GM19397 (cell line): Measurements from ENCODE around the gene CASTOR1.

Experiments
- ATAC-seq: cut with Tn5 transposase; IDR thresholded peaks from one replicate; pipeline ENCODE4 v1.9.1; 2021; ENCODE audit warnings: mild to moderate bottlenecking, moderate library complexity; ENCODE audit not compliant: unreplicated experiment

Gene CASTOR1

DNA sequence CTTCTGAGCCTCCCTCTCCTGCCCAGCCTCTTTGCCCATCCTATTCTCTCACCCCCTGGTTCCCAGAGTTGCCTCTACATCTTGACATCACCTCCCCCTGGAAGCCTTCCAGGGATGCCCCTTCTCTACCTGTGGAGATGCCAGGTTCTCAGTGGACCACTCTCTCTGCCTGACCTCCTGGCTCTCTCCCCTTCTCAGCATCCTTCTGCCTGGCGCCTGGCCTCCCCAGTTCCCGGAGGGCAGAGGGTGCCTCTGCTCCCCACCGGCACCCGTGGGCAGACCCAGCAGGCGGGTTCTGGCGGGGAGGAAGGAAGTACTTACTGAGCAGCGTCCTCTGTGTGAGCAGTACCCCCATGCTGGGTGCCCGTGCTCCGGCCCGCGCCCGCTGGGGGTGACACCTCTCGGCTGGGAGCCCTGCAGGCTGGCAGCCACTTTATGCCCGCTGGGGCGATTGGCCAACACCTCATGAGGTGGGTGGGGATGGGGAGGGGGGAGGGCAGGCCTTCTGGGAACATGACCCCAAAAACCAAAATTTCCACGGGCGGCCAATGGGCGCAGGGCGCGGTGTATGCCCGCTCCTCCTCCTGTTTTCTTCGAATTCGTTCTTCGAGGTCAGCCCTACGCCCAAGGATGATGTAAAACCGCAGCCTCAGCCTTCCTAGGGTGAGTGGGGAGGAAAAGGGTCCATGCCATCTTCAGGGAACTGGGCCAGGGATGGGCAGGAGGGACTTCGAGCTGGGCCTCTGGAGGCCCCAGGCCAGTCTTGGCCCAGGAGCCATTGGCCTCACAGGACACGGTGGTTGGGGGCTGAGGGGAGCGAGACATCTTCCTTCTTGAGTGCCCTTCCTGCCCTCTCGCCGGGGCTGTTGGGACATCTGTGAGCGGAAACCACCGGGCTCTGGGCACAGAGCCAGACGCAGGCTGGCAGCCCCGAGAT is 22.6 kb downstream of the CASTOR1 start, which contains the start of gene OSM:
Gene OSM, minus strand, starts transcription at position 407 of the 937 bp plus-strand sequence. Its CDS starts 52 bp downstream, at position 355.
- ATAC-seq = no peak

DNA sequence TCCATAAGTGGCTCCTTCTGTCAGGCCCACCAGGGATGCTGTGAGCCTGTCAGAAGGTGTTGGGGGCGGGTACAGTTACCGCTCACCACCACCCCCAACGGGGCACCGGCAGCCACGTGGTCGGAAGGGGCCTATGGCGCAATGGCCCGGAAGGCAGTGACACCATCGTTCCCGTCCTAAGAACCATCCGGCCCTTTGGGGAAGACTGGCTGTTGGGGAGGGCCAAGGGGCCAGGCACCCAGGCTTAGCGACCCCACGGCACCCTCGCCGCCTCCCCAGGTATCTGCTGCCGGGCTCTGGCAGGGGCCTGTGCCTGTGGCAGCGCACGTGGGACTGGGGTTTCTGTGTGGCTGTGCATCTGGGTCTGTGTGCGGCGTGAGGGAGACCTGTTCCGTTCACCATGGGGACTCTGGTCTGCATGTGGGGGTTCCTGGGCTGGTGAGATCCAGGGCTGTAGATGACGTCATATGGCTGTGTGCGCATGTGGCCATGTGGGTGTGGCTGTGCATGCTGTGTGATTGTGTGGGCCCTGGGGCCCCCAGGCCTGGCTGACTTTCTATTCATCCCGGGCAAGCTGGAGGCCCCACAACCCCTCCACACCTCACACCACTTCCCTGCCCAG is 23.4 kb downstream of the CASTOR1 start:
- peak; percentile 59 for ATAC-seq

GRCh38 chr22:30265131-30265720 is 24.1 kb downstream of the CASTOR1 start:
- ATAC-seq = no peak

DNA sequence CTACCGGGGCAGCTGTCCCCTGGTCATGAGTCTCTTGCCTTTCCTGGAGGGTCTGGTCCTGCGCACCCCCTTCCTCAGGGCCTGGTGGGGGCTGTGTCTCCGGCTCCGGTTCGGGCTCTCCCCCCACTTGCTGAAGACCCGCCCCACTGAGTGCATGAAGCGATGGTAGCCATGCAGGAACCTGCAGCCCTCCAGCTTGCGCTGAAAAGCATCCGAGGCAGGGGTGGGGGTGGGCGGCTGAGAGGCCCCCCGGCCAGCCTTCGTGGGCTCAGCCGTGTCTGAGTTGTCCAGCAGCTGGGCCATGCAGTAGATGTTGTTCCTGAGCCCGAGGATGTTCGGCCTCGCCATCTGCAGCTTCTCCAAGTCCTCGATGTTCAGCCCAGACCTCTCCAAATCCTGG is 25.4 kb downstream of the CASTOR1 start:
- no peak for ATAC-seq

DNA sequence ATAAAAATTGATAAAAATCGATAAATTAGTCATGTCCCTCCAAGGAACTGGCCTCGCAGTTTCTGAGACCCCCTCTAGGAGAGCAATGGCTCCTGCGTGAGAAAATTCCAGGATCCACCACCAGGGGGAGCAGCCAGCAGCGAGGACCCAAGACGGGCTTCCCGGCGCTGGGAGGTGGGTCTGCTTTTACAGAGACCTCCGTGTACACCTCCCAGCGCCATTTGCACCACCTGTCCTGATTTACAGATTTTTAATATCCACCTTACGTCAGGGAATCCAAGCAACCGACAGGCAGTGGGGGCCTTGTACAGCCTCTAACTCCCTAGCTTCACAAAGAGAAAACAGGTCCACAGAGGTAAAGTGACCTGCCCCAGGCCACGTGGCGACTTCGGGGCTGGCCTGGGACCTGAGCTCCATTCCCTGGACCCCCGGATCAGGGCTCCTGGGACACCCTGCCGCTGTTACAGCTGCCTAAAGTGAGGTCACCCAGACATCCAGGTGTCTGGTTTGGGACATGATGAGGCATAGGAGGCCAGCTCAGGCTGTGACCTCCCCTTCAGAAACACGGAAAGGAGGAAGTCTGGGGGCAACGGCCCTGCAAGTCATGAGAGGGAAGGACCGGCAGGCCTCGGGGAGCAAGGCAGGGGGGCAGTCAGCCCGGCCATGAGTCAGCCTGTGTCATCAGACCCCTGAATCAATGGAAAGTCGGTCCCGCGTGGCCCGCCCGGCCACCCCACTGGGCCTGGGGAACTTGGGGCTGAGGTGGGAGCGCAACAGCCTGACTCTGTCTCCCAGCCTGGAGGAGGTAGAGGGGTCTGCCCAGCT is 26.2 kb downstream of the CASTOR1 start:
- no peak for ATAC-seq

DNA sequence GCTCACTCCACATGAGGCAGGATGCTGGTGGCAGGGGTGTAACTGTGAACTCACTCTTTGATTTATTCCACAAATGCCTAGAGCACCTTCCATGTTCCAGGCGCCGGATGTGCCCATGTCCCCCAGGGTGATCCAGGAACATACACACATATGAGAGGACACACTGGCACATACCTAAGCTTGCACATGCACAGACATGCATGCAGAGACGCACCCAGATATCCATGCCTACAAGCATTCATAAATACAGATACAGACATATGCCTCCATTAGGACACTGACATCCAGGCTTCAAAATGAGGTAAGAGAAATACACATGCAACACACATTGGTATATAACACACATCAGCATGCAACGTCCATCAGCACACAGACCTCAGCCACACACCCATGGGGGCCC is 27.2 kb downstream of the CASTOR1 start:
- ATAC-seq = no peak

GRCh38 chr22:30261134-30261533 is 28.2 kb downstream of the CASTOR1 start:
- ATAC-seq = no peak

DNA sequence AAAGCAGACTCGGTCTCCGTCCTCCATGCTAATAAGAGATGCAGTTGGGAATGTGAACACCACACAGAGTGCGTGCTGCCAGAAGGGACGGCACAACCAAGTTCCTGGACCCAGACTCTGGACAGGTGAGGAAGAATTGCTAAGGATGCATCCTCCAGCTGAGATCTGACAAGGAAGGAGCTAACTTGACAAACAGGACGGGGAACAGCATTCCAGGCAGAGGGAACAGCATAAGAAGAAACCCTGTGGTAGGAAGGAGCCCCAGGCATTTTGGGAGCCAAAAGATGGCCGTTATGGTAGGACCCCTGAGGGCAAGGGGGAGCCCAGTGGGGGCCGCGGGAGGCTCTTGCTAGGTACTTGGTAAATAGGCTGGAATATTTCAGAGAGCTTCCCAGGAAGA is 28.6 kb downstream of the CASTOR1 start:
- no peak for ATAC-seq

- ATAC-seq = no peak
Measured at GRCh38 chr22:30260276-30260675, 29.0 kb downstream of the CASTOR1 start.

DNA sequence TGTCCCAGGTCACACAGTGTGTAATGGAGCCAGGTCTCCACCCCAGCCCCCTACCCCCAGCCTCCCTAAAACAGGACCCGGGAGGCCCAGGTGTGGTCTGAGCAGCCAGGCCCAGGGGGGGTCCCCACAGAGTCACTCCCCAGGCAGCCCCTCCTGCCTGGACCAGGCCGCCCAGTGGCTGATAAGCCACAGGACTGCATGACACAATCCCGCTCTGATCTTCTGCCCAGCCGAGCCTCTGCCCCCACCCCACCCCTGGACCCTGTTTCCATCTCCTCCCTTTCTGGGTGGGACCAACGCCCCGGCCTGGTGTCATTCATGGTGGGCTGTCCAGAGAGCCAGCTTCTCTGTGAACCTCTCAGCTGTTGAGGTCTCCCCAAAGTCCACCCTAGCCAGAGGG is 35.0 kb downstream of the CASTOR1 start:
- no peak for ATAC-seq

GRCh38 chr22:30253205-30253852 is 36.0 kb downstream of the CASTOR1 start:
- ATAC-seq = no peak

DNA sequence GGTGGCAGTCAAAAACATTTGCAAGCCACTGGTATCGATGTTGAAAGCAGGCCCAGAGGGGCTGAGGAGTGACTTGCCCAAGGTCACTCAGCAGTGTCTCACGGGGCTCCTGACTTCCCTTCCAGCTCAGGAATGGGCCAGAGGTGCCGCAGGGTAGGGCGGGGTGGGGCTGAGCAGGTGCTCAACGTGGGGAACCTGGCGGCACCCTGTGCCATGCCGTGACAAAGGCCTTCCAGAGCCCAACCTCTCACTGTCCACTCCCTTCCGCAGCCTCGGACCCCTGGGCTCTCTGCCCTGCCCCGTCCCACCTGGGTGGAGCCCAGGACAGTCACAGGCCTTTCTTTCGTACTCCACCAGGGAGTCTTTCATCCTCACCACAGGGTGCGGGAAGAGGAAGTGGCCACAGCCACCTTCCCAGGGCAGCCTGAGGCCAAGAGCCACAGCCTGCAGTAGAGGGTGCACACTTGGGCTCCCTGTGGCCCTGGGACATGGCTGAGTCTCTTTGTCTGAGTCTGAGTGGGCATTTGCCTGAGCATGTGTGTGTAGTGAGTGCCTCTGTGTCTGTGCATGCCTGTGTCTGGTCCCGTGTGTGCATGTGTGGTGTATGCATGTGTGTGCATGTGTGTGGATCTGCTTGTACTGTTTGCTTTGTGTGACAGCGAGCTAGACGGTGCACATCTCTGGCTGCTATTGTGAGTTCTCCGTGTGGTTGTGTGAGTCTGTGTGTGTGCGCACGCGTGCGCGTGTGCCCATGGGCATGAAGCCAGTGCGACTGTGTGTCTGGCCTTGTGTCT is 36.7 kb downstream of the CASTOR1 start:
- no peak for ATAC-seq

DNA sequence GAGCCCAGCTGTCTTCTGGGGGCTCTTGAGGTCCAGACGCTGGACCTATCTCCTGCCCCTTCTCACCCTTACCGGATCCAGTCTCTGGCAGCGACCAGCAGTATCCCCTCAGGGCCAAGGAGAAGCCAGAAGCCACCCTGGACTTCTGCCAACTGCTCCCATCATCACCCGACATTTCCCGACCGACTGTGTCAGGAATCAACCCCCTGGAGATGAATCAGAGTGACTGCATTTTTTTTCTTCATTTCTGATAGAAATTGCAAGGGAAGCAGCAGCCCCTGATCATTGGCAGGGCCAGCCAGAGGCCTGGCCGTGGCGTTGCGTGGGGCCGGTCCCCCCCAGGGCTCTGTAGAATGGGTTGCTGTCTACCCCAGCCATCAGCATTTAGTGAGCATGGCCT is 37.6 kb downstream of the CASTOR1 start:
- no peak for ATAC-seq

DNA sequence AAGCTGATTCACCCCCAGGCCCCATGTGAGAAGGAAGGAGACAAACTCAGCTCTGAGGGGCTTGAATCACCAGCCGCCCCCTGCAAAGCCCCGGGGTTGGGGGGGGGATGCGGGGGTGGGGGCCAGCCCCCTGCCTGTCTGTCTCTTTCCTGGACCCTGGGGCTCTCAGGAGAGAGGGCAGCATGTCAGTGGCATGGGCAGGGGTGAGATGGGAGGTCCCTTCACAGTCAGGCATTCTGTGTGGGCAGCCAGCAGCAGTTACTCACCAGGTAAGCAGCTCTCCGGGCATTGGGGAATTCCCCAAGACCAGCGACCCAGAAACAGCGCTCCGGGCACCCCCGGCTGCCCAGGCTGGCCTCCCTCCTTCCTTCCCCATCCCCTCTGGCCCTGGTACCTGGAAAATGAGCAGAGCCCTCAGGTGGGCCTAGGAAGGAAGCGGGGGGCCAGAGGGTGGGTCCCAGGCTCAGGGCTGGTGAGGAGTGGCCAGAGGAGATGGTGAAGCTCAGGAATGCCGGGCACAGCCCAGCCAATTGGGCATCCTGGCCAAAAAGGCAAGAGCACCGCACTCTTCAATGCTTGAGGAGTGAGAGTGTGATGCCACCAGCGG is 38.5 kb downstream of the CASTOR1 start:
- ATAC-seq = no peak

DNA sequence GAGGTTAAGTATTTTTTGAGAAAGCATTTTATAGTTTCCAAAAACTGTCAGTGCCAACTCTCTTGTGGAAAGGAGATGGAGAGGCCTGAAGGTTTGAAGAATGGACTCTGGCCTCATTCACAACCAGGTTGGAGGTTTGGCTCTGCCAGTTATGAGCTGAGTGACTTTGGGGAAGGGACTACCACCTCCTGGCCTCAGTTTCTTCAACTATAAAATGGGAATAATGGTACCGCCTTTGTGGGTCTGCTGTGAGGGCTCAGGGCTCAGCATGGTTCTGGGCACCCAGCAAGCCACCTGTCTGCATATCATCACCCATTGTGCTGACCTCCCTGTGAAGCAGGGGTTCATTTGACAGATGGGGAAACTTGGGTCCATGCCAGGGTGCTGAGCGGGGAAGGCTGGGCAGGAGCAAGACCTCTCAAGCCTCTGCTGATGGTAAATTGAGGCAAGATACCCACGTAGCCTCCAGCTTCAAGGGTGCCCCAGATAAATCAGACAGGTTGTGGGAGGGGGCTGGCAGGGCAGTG is 39.2 kb downstream of the CASTOR1 start:
- ATAC-seq = no peak

DNA sequence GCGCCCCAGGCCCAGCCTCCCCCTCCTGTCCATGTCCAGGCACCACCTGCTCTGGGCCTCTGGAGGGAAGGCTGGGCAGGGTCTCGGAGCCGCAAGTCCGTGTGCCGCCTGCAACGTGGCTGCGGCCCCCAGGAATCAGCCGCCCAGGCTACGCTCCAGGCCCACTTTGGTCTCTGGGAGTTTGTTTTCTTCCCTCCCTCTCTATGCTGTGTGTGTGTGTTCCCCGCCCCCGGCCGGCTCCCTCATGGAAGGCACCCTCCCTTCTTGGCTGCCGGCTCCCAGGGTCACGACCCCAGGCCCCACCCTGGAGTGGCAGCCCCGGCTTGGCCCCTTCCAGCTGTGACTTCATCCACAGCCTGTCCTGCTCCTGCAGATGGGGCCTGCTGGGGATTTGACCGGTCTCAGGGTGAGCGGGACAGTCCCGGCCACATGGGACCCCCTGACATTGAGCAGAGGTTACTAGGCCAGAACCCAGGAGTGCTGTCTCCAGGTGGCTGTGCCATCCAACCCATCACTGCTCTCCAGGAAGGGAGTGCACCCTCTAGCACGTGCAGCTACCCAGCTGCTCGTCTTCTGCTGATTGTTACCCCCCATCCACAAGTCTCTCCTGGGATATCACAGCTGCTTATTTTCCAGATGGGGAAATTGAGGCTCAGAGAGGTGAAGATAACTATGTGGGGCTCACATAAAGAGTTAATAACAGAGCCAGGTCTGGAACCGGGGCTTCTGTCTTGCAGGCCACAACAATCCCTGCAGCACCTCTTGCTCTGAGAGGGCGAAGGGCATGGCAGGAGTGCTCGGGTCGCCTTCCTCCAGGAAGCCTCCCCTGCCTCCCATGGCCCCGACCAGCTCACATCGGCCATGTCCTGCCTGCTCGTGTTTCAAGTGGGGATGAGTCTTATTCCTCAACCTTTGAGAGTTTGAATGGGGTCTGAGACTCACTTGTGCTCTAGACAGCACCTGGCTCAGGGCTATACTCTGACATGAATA is 40.0 kb downstream of the CASTOR1 start:
- ATAC-seq = no peak

GRCh38 chr22:30248484-30248883 is 40.8 kb downstream of the CASTOR1 start:
- no peak for ATAC-seq

DNA sequence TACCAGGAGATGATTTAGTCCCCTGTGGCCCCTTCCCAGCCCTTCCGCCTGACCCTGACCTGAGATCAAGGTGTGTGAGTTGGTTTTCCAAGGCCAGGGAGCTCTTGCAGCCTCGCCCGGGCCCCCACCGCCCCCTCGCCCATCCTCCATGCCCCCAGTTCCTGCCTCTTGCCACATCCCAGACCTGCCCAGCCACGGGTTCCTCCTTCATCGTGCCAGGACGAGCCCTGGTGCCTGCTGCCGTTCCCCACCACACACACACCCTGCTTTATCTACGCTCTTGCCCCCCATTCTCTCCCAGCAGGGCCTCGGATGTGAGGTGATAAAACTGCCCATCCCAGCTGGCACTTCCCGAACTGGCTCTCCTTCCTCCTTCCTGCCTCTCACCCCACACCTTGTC is 41.3 kb downstream of the CASTOR1 start:
- ATAC-seq = no peak
